Motor neuron (in vitro differentiated cells): Measurements from ENCODE around the gene RASGRP4. TPM values are rescaled to one million over a fixed set of nuclear protein-coding genes. Genes with fewer than 3 reads are reported as not detected.
"Not testable (repeated sequence)": the region's sequence is repeated elsewhere in the genome, so short reads cannot be mapped to it uniquely, and the experiment has no call there.

Experiments
- ATAC-seq, 8 experiments: fragments of 200-7000 bp; cut with Tn5 transposase; replicated peaks in 6 of 8; 2 replicates each; pipeline ENCODE4 v1.8.0; 2021; ENCODE audit warnings: mild to moderate bottlenecking in 8 of 8, moderate library complexity in 8 of 8
- H3K27ac ChIP-seq, 2 donors: fragments of 250-450 bp; sonication (Bioruptor Pico); 2 replicates each; pipeline ENCODE4 v1.9.0; 2021; ENCODE audit warnings: antibody characterized with exemption in 2 of 2, mild to moderate bottlenecking in 2 of 2, moderate library complexity in 1 of 2
- H3K4me1 ChIP-seq, 2 donors: fragments of 250-450 bp; sonication (Bioruptor Pico); replicated peaks in 1 of 2; 2 replicates each; pipeline ENCODE4 v1.6.1; 2021; ENCODE audit warnings: antibody characterized with exemption in 2 of 2, mild to moderate bottlenecking in 2 of 2, moderate library complexity in 1 of 2
- H3K4me3 ChIP-seq, 5 donors: fragments of 250-450 bp; sonication (Bioruptor Pico); 2 replicates each; pipeline ENCODE4 v1.9.0; 2021; ENCODE audit warnings: antibody characterized with exemption in 5 of 5, mild to moderate bottlenecking in 5 of 5, moderate library complexity in 4 of 5
- WGBS, 10 experiments: fragments of 450-650 bp; shearing (Covaris generic); methylation state at CpG; one replicate each; pipeline ENCODE4 v1.0.0; 2022; 5-methylcytosine and 5-hydroxymethylcytosine counted together
- in situ Hi-C, 9 experiments: fragments of 400-800 bp; cut with MboI; loops; one replicate each; pipeline ENCODE4 v1.15.0; 2021; ENCODE audit warnings: low sequenced_read_pairs in 9 of 9, low pct_unique_long_range_greater_than_20kb in 2 of 9; ENCODE audit not compliant: unreplicated experiment in 9 of 9
- total RNA-seq, 8 experiments: library from RNA; unstranded; fragments of 300-600 nt; gene quantifications; 2 replicates each; pipeline versions ENCODE4 v1.2.3 to v1.2.4, GENCODE V29; 2022

RASGRP4 gene
- under 1 TPM; 0.09 to 0.66 (median 0.32) TPM for total RNA-seq

GRCh38 chr19:38425810-38426466 lies at the start of gene RASGRP4:
TSS of gene RASGRP4 (minus strand) at chr19:38426219. CDS start at chr19:38426091, 128 bp downstream.
- ATAC-seq = peak in 5 of 8 experiments; percentile 10 to 44 (median 14)
- Histone ChIP-seq H3K27ac (no peak within 1 kb of the TSS), H3K4me1 (peaks cover 5 to 8% of the 10 kb centered on the region in 2 donors), H3K4me3 (no peak within 1 kb of the TSS)
- in situ Hi-C loops = no loop called here
- 20 to 76% (median 44%) methylated on average over 1 to 6 of the region's 20 CpGs; no CpG with 5 or more reads in 4 of the 10 experiments for WGBS, 10 experiments

GRCh38 chr19:38475176-38475575 lies 49.2 kb upstream of the RASGRP4 start:
- ATAC-seq = no peak
- WGBS, 10 experiments = 50 to 95% (median 93%) methylated on average over 5 to 11 of the region's 13 CpGs; no CpG with 5 or more reads in 7 of the 10 experiments
- Histone ChIP-seq H3K4me3 (no peak overlapping the region), H3K4me1 (no peaks in the 10 kb centered on the region), H3K27ac (no peak overlapping the region)
- in situ Hi-C loops = no loop called here

- no peaks in the 10 kb centered on the region for H3K4me1 ChIP-seq
- ATAC-seq = no peak
- in situ Hi-C loops = no loop called here
- H3K27ac ChIP-seq = no peak overlapping the region
- H3K4me3 ChIP-seq = no peak overlapping the region
- WGBS, 10 experiments = 57 to 96% (median 84%) methylated on average over 1 to 7 of the region's 21 CpGs; no CpG with 5 or more reads in 6 of the 10 experiments
Measured at GRCh38 chr19:38473201-38473600, 47.2 kb upstream of the RASGRP4 start.

GRCh38 chr19:38472725-38473124 lies 46.7 kb upstream of the RASGRP4 start:
- ATAC-seq, in situ Hi-C loops, H3K4me1 ChIP-seq, H3K27ac ChIP-seq, H3K4me3 ChIP-seq: not testable (repeated sequence)
- WGBS, 10 experiments = 58 to 100% (median 90%) methylated on average over 1 to 4 of the region's 4 CpGs; no CpG with 5 or more reads in 3 of the 10 experiments

GRCh38 chr19:38470788-38471480 lies 44.9 kb upstream of the RASGRP4 start:
- no peaks in the 10 kb centered on the region for H3K4me1 ChIP-seq
- in situ Hi-C loops = no loop called here
- no peak overlapping the region for H3K27ac ChIP-seq
- H3K4me3 ChIP-seq = no peak overlapping the region
- 0 to 100% (median 70%) methylated on average over 1 to 9 of the region's 12 CpGs; no CpG with 5 or more reads in 1 of the 10 experiments for WGBS, 10 experiments
- no peak for ATAC-seq

GRCh38 chr19:38469151-38469550 lies 43.1 kb upstream of the RASGRP4 start:
- WGBS, 10 experiments = 0 to 100% (median 0%) methylated on average over 1 to 2 of the region's 5 CpGs; no CpG with 5 or more reads in 7 of the 10 experiments
- in situ Hi-C loops = no loop called here
- Histone ChIP-seq H3K27ac (no peak overlapping the region), H3K4me3 (no peak overlapping the region), H3K4me1 (no peaks in the 10 kb centered on the region)
- no peak for ATAC-seq

- in situ Hi-C loops = no loop called here
- 0 to 100% (median 87%) methylated on average over 1 to 13 of the region's 17 CpGs; no CpG with 5 or more reads in 2 of the 10 experiments for WGBS, 10 experiments
Measured at GRCh38 chr19:38467541-38468525, 41.8 kb upstream of the RASGRP4 start.

GRCh38 chr19:38466050-38466449 lies 40.0 kb upstream of the RASGRP4 start:
- no peak for ATAC-seq
- H3K4me3 ChIP-seq = no peak overlapping the region
- in situ Hi-C loops = no loop called here
- H3K4me1 ChIP-seq = no peaks in the 10 kb centered on the region
- WGBS, 10 experiments = 60 to 100% (median 94%) methylated on average over 1 to 5 of the region's 26 CpGs; no CpG with 5 or more reads in 6 of the 10 experiments
- H3K27ac ChIP-seq = no peak overlapping the region

More at GRCh38 chr19:38467541-38468525, 41.8 kb upstream of the RASGRP4 start:
- H3K4me3 ChIP-seq = no peak overlapping the region
- H3K4me1 ChIP-seq = no peaks in the 10 kb centered on the region
- ATAC-seq = no peak
- H3K27ac ChIP-seq = no peak overlapping the region

GRCh38 chr19:38464421-38465082 lies 38.5 kb upstream of the RASGRP4 start:
- no peaks in the 10 kb centered on the region for H3K4me1 ChIP-seq
- no peak overlapping the region for H3K4me3 ChIP-seq
- WGBS, 10 experiments = 21 to 83% (median 65%) methylated on average over 2 to 7 of the region's 15 CpGs; no CpG with 5 or more reads in 1 of the 10 experiments
- in situ Hi-C loops = no loop called here
- peak in 2 of 8 experiments; percentile 14 to 23 for ATAC-seq
- H3K27ac ChIP-seq = no peak overlapping the region

- in situ Hi-C loops = no loop called here
Measured at GRCh38 chr19:38463365-38463764, 37.3 kb upstream of the RASGRP4 start.

GRCh38 chr19:38458991-38459390 lies 33.0 kb upstream of the RASGRP4 start:
- Histone ChIP-seq H3K4me1 (no peaks in the 10 kb centered on the region), H3K27ac (no peak overlapping the region), H3K4me3 (no peak overlapping the region)
- WGBS, 10 experiments = 67 to 93% (median 71%) methylated on average over 1 to 3 of the region's 13 CpGs; no CpG with 5 or more reads in 7 of the 10 experiments
- in situ Hi-C loops = no loop called here
- ATAC-seq = no peak

More at GRCh38 chr19:38463365-38463764, 37.3 kb upstream of the RASGRP4 start:
- Histone ChIP-seq H3K27ac (no peak overlapping the region), H3K4me1 (no peaks in the 10 kb centered on the region), H3K4me3 (no peak overlapping the region)
- ATAC-seq = no peak
- WGBS, 10 experiments = 60% methylated on average over 1 of the region's 18 CpGs; no CpG with 5 or more reads in 9 of the 10 experiments

GRCh38 chr19:38457690-38458405 lies 31.8 kb upstream of the RASGRP4 start:
- Histone ChIP-seq H3K4me1 (no peaks in the 10 kb centered on the region), H3K27ac (no peak overlapping the region), H3K4me3 (no peak overlapping the region)
- no peak for ATAC-seq
- in situ Hi-C loops = no loop called here
- 43 to 100% (median 84%) methylated on average over 1 to 7 of the region's 15 CpGs; no CpG with 5 or more reads in 3 of the 10 experiments for WGBS, 10 experiments
